Measurements from ENCODE around the gene CENPO. TPM values are rescaled to one million over a fixed set of nuclear protein-coding genes. Genes with fewer than 3 reads are reported as not detected.
"Not testable (repeated sequence)": the region's sequence is repeated elsewhere in the genome, so short reads cannot be mapped to it uniquely, and the experiment has no call there.

The CENPO gene
- total RNA-seq, 1 experiment from 2014 or later: 25.2 TPM

DNA sequence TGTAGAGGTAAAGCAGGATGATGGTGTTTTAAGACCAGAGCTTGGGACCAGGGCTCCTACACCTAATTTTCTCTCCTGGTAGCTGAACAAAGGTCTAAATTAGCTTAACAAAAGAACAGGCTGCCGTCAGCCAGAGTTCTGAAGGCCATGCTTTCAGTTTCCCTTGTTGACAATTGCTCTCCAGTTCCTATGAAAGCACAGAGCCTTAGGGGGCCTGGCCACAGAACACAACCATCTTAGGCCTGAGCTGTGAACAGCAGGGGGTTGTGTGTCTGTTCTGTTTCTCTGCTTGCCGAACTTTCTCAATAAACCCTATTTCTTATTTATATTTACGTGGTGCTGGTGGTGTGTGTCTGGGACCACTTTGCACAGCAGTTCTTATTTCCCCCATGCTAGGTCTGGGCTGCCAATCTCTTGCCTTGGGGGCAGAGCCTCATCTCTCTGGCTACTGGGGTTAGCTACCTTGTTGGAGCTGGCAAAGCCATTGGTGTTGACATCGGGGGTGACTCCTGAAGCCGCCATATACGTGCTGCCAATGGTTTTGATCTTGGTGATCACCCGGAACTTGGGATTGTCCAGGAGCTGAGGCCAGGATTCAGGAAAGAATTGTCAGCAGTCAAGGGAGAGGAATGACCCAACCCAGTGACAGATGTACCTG lies 29.0 kb downstream of the CENPO start:
- DNase-seq (ENCODE audit: extremely low read depth, low read depth): no peak

DNA sequence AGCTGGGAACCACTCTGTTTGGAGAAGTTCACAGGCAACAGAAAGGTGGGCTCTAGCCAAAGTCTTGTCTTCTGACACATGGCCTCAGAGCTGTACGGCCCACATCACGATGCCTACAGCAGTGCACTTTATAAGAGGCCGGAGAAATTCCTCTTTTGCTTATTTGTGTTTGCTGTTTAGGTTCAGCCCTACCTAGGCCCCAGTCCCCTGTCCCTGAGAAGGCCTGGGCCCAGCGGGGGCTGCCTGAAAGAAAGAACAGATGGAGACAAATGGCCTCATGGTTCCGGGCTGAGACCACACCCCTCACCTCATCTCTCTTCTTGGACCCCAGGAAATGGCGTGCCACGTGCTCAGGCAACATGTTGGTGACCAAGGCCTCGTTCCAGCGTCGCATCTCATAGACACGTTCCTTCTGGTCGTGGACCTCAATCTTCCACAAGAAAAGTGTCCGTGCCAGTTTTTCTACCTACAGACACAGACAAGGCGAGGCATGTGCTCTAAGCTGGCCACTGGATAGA lies 30.9 kb downstream of the CENPO start:
- DNase-seq (ENCODE audit: extremely low read depth, low read depth): no peak

DNA sequence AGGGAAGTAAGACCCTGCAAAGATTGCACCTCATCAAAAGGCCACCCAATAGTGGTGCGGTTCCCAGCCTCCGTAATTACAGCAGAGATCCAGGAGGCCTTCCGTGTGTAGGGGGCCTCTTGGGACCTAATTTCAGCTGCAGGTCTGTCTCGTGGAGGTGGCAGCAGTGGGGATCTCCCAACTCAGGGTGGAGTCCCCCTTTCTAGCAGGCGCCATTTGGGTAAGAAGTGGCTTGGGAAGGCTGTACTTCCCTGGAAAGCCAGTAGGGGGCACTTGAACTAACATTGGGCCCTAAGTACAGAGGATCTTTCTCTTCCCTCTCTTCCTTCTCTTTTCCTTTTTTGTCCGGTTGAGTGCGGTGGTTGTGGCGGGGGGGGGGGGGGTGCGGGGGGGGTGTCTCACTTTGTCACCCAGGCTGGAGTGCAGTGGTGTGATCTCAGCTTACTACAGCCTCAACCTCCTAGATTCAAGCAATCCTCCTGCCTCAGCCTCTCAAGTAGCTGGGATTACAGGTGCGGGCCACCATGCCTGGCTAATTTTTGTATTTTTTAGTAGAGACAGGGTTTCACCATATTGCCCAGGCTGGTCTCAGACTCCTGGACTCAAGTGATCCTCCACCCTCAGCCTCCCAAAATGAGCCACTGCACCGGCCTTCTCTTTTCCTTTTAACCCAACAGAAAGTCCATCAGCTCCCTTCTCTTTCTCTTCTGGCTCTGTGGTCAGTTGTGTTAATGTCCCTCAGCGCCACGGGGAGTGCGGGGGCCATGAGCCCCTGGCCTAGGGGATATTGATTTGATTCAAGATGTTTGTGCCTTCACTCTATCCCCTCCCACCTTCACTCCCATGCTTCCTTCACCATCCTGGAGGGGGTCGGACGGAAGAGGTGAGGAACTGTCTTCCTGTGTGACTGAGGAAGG lies 32.0 kb downstream of the CENPO start:
- DNase-seq (ENCODE audit: extremely low read depth, low read depth): no peak

DNA sequence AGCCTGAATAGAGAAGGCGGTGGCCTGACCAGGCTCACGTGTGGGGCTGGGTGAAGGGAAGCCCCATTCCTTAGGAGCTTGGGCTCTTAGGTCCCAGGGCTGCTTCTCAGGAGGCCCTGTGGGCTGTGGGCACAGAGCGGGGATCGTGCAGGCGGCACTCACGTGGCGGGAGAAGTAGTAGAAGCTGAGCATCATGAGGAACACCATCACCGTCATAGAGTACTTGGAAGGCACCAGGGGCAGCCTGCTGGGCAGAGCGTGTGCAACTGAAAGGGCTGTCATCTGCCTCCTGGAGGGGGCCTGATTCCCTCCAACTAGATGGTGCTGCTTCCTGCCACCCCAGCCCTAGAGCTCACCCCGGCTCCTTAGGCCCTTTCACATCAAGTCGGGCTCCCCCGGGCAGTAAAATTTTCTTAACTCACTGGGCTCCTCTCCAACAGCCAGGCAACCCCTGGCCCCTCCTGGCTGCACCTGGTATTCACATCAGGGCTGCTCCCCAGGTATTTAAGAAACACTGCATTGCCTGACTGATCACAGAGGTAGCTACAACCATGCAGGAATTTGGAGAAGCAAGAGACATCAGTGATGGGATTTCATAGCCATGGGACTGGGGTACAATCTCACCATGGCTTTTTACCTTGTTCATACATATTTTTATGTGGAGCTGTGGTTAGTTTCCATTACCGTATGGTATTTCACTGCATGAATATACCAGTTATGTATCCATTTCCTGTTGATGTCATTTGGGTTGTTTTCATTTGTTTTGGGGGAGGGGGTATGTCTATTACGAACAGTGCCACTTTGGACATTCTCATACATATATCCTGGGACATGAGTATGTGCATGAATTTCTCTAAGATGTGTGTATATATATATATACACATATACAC lies 32.9 kb downstream of the CENPO start:
- no peak for DNase-seq (ENCODE audit: extremely low read depth, low read depth)

DNA sequence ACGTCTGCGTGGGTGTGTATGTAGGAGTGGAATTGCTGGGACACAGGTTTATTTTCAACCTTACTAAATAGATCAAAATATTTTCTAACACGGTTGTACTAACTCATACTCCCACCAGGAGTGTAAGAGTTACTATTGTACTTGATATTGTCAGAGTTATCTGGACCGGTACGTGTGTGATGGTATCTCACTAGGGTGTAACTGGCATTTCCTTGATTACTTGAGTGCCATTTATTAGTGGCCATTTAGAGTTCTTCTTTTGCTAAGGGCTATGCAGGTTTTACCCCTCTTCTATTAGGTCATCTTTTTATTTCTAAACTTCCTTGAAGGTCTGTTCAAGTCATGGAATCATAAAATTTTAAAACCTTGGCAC lies 33.5 kb downstream of the CENPO start:
- DNase-seq (ENCODE audit: extremely low read depth, low read depth): no peak

DNA sequence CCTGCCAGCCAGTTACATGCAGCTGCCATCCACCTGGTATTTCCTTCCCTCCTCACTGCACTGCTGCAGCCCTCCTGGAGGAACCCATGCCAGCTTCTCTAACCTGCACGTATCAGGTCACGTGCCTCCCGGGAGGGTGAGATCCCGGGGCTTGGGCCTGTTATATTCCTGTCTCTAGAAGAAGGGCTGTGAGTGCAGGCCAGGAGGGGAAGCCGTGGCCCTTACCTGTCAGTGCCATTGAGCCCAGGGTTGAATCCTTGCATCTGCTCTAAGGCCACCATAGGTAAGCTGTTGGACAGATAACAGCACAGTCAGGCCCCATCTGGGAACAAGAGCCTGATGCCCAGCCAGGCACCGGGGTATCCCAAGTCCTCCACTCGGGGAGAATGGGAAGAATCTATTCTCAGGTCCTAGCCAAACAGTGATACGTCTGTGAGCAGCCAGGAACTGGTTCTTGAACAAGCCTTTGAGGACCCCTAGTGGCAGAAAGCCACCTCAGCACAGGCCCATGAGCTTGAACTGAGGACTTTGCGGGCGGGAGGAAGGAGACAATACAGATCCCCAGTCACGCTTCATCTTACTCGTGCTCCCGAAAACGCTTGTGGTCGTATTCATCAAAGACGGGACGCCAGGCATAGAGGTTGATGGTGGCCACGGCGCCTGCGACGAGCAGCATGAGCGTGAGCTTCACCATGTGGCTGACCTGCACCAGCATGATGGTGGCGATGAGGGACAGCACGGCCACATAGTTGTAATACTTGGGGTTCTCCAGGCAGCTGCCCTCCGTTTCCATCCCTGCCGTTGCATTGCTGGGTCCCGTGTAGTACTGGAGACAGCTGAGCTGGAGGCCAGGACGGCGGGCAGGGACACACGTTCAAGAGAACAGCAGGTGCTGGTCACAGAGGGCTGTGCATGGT lies 34.4 kb downstream of the CENPO start:
- peak; percentile 83 for DNase-seq (ENCODE audit: extremely low read depth, low read depth)

DNA sequence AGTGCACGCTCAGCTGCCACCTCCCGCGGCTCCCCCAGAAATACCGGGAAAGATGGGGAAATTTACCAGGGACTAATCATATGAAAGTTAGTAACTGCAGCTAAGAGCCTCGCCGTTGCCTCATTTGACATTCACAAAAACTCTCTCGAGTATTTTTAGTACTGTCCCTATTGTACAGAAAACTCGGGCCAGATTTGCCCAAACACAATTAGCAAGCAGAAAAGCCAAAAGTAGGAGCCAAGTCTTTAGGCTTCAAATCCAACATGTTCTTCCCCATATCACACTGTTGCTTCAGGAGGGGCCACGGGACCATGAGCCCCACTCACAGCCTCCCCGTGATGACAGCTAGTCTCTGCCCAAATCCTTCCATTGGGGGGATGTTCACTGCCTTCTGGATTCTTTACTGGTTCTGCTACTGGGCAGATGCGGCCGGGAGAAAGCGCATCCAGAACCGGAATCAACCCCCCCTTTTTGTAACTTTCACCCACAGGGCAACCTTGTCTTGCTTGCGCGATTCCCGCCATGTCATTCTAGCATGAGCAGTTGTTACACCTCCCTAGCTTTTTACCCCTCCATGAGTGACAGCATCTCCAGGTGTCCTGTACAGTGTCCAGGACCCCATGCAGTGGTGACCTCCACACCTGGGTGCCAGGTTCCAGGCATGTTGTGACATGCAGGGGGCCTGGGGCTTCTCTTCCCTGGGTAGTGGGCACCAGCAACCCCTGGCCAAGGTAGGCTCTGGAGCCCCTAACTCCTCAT lies 35.2 kb downstream of the CENPO start:
- no peak for DNase-seq (ENCODE audit: extremely low read depth, low read depth)

DNA sequence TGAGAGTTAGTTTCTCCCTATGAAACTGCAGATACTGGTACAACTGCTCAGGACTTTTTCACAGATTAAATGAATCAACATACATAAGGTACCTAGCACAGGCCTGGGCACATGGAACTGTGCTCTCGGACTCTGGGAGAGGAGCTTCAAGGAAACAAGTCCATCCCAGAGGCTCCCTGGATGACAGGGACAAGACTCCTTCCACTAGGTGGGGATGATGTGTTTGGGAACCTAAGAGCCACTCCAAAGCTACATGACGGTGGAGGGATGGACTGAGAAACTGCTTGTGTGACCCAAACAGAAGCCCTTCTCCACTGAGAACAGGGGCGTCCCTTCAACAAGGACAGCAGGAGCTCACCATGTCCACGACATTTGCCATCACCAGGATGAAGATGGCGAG lies 37.1 kb downstream of the CENPO start:
- no peak for DNase-seq (ENCODE audit: extremely low read depth, low read depth)

DNA sequence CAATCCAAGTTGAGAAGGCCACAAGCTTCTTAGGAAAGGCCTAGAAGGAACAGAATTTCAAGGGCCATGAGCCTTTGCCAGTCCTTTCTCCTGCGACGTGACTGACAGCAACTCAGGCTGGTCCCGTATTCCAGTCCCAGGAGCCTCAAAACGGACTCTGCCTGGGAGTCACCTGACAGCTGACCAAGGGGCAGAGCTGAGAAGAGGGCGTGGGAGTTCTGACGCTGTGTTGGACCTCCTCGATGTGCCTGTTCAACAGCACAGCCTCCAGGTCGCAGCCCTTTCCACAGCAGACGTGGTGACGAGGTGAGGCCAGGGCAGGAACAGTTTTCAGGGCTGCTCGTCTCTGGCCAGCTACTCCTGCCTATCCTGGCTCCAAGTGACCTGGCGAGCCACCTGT lies 37.6 kb downstream of the CENPO start:
- no peak for DNase-seq (ENCODE audit: extremely low read depth, low read depth)

DNA sequence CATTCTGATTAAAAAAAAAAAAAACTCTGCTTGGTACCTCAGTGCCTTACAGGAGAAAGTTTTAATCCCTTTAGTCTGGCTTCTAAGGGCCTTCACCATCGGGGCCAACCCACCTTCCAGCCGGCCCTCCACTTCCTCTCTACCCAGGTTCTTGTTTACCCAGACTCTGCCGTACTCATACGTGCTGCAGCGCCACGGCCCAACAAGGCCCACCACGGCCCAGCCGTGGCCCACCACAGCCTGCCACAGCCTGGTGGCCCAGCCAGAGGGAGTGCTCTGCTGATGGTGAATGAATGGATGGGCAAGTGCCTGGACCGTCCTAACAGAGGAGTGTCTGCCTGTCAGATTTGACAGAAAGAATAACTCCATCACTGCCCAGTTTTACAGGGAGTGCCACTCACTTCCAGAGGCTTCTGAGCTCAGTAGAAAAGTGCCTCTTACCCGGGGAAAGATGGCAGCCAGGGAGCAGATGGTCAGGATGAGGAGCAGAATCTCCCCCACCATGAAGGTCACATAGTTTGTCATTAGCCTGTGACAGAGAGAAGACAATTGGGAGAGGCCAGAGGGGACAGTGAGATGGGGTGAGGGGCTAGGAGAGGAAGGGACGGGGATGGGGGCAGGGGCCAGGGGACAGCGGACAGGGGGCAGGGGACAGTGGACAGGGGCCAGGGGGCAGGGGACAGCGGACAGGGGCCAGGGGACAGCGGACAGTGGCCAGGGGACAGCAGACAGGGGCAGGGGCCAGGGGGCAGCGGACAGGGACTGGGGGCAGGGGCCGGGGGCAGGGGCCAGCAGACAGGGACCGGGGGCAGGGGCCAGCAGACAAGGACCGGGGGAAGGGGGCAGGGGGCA lies 38.2 kb downstream of the CENPO start:
- no peak for DNase-seq (ENCODE audit: extremely low read depth, low read depth)

DNA sequence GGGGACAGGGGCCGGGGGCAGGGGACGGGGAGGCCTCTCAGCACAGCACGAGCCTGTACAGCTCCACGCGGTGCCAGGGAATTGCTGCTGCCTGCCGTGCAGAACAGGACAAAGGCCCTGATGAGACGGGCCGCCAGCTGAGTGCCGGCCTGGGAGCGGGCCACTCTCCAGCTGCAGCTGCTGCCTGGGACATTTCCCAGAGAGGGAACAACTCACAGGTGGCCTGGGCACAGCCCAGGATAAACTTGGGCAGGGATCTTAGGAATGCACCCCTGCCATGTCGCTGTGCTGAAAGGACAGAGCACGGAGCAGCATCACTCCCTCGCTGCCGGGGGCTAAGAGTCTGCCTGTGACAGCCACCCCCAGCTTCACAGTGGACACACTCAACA lies 38.8 kb downstream of the CENPO start:
- no peak for DNase-seq (ENCODE audit: extremely low read depth, low read depth)

DNA sequence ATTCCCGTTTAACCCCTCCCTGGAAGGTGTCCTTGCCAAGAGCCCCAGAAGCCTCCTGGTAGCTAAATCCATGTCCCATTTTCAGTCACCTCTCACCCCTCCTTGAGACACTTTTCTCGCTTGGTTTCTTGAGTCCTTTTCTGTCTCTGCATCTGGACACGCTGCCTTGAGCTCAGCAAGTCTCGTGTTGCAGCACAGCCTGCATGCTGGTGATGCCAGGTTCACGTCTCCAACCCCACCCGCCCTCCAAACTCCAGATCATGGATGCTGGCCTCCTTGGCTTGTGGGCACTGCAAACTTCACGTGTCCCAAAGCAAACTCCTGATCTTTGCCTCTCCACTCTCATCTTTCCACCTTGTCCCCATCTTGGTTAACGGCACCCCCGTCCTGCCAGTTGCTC lies 39.3 kb downstream of the CENPO start:
- DNase-seq (ENCODE audit: extremely low read depth, low read depth): no peak

DNA sequence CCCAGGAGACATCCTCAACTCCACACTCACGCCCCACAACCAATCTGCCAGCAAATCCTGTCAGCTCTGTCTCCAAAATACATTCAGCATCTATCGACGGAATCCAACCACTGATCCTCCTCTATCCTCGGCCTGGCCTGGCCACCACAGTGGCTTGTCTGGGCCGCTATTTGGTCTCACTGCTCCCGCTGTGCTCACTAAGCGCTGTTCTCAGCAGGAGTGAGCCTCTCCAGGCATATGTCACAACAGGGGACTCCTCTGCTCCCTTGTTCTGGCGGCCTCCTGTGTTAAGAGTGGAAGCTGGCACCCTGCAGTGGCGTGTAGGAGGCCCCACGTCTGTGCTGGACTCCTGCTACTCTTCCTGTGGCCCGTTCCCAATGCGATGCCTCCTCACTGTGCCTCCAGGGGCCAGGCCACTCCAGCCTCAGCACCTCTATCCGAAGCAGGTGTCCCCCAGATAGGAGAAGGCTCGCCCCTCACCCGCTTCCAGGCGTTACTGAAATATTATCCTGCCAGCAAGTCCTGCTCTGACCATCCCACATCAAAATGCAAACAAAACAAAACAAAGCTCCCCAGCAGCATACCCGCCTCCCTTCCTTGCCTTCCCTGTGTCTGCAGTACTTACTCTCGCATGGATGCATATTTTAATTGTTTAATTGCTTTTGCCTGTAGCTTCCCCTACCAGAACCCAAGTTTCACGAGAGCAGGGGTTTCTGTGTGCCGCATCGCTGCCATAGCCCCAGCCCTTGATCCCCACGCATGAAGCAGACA lies 39.9 kb downstream of the CENPO start:
- no peak for DNase-seq (ENCODE audit: extremely low read depth, low read depth)

DNA sequence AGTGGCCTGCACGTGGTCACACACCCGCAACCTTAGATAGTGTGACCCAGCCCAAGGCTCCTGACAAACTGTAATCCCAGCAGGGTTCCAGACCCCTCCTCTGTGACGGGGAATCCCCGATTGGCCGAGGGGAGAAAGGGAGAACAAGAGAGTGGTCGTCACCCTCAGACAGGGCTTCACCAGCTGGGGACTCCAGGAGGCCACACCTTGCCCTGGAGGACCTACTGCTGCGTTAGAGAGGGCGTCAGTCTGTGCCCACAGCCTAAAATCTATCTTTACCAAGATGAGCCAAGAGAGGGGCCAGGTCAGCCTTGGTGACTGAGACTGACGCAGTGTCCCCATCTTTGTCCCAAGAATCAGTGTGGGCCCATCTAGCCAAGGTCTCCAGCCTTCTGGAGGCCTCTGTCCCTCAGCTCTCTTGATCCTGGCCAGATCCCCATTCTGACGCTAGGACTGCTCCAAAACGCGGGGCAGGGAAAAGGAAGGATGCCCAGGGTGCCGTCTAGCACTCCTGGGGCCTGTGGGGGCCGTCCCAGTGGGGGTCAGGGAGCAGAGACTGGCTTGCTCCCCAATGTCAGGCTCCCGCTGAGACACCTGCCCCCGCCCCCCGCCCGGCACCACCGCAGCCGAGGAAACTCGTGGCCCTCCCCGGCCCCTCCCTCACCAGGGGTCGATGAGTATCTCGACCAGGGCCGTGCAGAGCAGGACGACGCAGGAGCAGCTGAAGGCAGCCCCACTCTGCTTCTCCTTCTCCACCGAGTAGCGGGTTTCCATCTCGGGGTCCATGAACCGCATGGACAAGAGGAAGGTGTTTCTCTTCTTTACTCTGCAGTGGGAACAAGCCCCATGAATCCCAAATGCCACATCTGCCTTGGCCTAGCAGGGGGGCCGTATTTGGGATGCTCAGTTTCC lies 40.9 kb downstream of the CENPO start:
- DNase-seq (ENCODE audit: extremely low read depth, low read depth): no peak

DNA sequence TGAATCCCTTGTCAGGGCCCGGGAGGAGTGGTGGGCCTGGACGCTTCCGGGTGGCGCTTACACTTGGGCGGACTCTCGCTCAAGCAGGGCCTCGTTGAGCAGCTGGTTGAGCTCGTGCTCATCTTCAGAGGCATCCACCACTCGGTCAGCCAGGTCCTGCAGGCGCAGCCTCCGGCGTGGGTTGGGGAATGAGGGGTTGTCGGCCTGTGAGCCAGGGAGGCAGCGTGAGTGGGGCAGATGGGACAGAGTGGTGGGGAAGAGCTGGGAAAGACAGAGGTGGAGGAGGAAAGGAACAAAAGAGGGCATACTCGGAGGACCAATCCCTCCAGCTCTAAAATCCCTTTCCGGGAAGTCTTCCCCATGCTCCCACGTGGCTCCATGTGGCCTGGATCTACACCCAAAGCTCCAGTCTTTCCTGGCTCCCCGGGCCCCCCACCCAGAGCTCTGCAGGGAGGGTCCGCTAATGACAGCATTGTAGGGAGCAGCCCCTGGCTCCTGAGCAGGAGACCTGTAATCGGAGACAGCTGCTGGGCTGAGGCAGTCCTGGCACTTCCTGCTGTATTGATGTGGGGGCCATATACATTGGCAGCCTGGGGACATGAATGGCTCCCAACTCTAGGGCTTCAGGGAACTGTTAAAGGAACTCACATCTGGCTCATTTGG lies 41.6 kb downstream of the CENPO start:
- no peak for DNase-seq (ENCODE audit: extremely low read depth, low read depth)

DNA sequence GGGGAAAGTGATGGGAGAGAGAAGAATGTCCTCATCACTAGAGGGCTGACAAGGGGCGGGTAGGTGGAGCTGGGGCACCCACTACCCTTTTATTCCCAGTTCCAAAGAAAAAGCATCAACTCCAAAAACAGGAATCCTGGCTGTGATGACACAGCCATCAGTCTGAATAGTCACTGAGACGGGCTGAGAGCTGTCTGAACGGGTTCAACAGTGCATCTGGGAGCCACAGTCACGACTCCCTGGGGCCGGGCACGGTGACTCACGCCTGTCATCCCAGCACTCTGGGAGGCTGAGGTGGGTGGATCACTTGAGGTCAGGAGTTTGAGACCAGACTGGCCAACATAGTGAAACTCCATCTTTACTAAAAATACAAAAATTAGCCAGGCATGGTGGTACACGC lies 42.2 kb downstream of the CENPO start:
- not testable (repeated sequence) for DNase-seq (ENCODE audit: extremely low read depth, low read depth)

Data from NCI-H460 (cell line).